Measurements from ENCODE around the gene SEMA6B. TPM values are rescaled to one million over a fixed set of nuclear protein-coding genes. Genes with fewer than 3 reads are reported as not detected.

SEMA6B gene
- total and polyA plus RNA-seq, 2 of the 8 experiments (the other 6 are each of a cell fraction or from before 2014, with no cell fraction given) = 31.3 to 54.4 TPM

DNA sequence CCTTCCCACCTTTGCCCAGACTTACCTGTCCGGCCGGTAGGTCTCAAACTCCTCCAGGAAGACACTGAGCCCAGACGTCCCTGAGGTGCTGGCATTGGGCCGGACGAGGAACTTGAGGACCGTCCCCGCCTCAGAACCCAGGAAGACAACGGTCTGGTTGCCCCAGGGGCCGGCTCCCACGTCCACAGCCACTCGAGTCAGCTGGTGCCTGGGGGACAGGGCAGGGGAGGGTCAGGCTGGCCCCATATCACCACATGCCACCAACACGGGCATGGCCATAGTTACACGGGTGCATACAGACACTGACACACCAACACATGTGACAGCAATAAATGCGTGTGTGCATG lies 11.3 kb downstream of the SEMA6B start:
- no peak overlapping the region for H2AFZ ChIP-seq (ENCODE audit: low read length)

More for the DNA sequence above, 11.3 kb downstream of the SEMA6B start:
- Histone ChIP-seq H3K36me3 (ENCODE audit: control insufficient read depth in 2 of 4, insufficient read depth in 4 of 4, low read length in 3 of 4) (peaks cover 0 to 36% (median 16%) of the 10 kb centered on the region in 4 experiments; a peak in 7 of 8 replicates), H2AK5ac (ENCODE audit: low read depth, low read length) (no peak overlapping the region), H3K27ac (ENCODE audit: low read depth, low read length) (no peak overlapping the region), H4K5ac (ENCODE audit: insufficient read length, low read depth, low read length) (no peak overlapping the region), H4K91ac (replicated peaks; ENCODE audit: insufficient read length, low read length) (no peak overlapping the region), H3K56ac (replicated peaks; ENCODE audit: insufficient read length, low read depth, low read length) (no peak overlapping the region), H3K4ac (replicated peaks; ENCODE audit: insufficient read length, low read depth, low read length) (no peak overlapping the region), H2BK20ac (ENCODE audit: low read length) (no peak overlapping the region), H2BK12ac (ENCODE audit: low read depth, low read length) (no peak overlapping the region), H4K20me1 (replicated peaks in 1 of 2; ENCODE audit: control insufficient read depth in 1 of 2, insufficient read depth in 2 of 2, low read length in 2 of 2) (peaks cover 0 to 11% of the 10 kb centered on the region in 2 experiments), H4K8ac (ENCODE audit: extremely low read depth, insufficient read depth, low read length) (no peak overlapping the region), H3K4me2 (ENCODE audit: insufficient read depth in 1 of 2, low read depth in 2 of 2, low read length in 2 of 2) (no peak overlapping the region), H3K9ac (replicated peaks in 1 of 4; ENCODE audit: extremely low read depth in 1 of 4, low read depth in 3 of 4, low read length in 3 of 4) (no peak overlapping the region), H3K79me2 (ENCODE audit: control insufficient read depth in 1 of 2, insufficient read depth in 2 of 2, low read length in 2 of 2) (no peaks in the 10 kb centered on the region), H2BK15ac (ENCODE audit: low read length) (no peak overlapping the region), H3K4me1 (replicated peaks in 1 of 4; ENCODE audit: control insufficient read depth in 3 of 4, insufficient read depth in 4 of 4, low read length in 3 of 4) (no peaks in the 10 kb centered on the region; a peak in 1 of 7 replicates), H2BK5ac (ENCODE audit: low read depth, low read length) (no peak overlapping the region), H3K9me3 (ENCODE audit: insufficient read depth in 2 of 2, low read depth in 1 of 2, low read length in 1 of 2) (no peaks in the 10 kb centered on the region), H3K18ac (ENCODE audit: extremely low read depth, low read length) (no peak overlapping the region), H3K4me3 (ENCODE audit: extremely low read depth in 1 of 4, insufficient read depth in 2 of 4, low read depth in 3 of 4, low read length in 4 of 4) (no peak overlapping the region), H3K14ac (ENCODE audit: insufficient read length) (no peak overlapping the region), H2BK120ac (replicated peaks; ENCODE audit: low read depth, low read length) (no peak overlapping the region), H3K79me1 (ENCODE audit: low read depth, low read length) (no peaks in the 10 kb centered on the region), H3K27me3 (replicated peaks in 1 of 4; ENCODE audit: control insufficient read depth in 3 of 4, extremely low read depth in 1 of 4, insufficient read depth in 3 of 4, low read length in 3 of 4) (no peaks in the 10 kb centered on the region), H3K23me2 (ENCODE audit: low read depth, low read length) (peaks cover 3% of the 10 kb centered on the region; the same call in 1 of the 2 replicates), H3K23ac (ENCODE audit: insufficient read length) (no peak overlapping the region)
- POLR2A ChIA-PET (ENCODE audit: partially characterized antibody) = interaction anchor here (1.8 kb wide), 1 partner anchor 43 kb away, joined by 3 read pairs; no protein-coding TSS in a partner anchor
- FAIRE-seq = no peak
- no peak for TF ChIP-seq SRF (IDR thresholded peaks at IDR 0.05; ENCODE audit: low read depth, low read length)
- no peak for TF ChIP-seq BACH1 (IDR thresholded peaks at IDR 0.05; ENCODE audit: low read length)
- TF ChIP-seq TCF12 (IDR thresholded peaks at IDR 0.05; ENCODE audit: low read depth, low read length) = no peak
- TF ChIP-seq, protein P1, sequence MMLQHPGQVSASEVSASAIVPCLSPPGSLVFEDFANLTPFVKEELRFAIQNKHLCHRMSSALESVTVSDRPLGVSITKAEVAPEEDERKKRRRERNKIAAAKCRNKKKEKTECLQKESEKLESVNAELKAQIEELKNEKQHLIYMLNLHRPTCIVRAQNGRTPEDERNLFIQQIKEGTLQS (IDR thresholded peaks at IDR 0.05; ENCODE audit: insufficient read depth, low read depth, low read length) = no peak
- TF ChIP-seq POU5F1 (IDR thresholded peaks at IDR 0.05; ENCODE audit: low read depth, low read length) = no peak
- TF ChIP-seq BRCA1 (IDR thresholded peaks at IDR 0.05; ENCODE audit: low read depth, low read length) = no peak
- no peak for TF ChIP-seq RFX5 (IDR thresholded peaks at IDR 0.05; ENCODE audit: borderline replicate concordance, low read depth, low read length)
- TF ChIP-seq SIX5 (IDR thresholded peaks at IDR 0.05; ENCODE audit: low read depth, low read length) = no peak
- no peak for TF ChIP-seq POLR2A (IDR thresholded peaks at IDR 0.05; ENCODE audit: control extremely low read depth in 1 of 2, low read depth in 2 of 2, low read length in 2 of 2)
- no peak for TF ChIP-seq EP300 (IDR thresholded peaks at IDR 0.05; ENCODE audit: borderline replicate concordance in 1 of 2, low read depth in 2 of 2, low read length in 2 of 2)
- no peak for TF ChIP-seq RXRA (IDR thresholded peaks at IDR 0.05; ENCODE audit: insufficient read depth, low read depth, low read length)
- CTCF ChIA-PET (ENCODE audit: partially characterized antibody) = interaction anchor here (0.7 to 3.6 kb wide), 11 partner anchors 10 to 161 kb away, joined by 3 to 22 read pairs (median 4); partner anchors contain the start of gene PLIN5
- no peak for DNase-seq (ENCODE audit: low read depth in 1 of 2, low spot score in 2 of 2)
- 94% methylated on average over 14 of the region's 14 CpGs; no CpG with 5 or more reads in 1 of the 2 experiments for WGBS, 2 experiments (ENCODE audit: extremely low coverage in 1 of 2, insufficient coverage in 1 of 2, insufficient read length in 1 of 2, insufficient replicate concordance in 2 of 2, low coverage in 1 of 2, low lambda C conversion rate in 2 of 2, missing lambda C conversion rate in 1 of 2)

All from H1 (cell line).